ENCODE measurements around the gene KRTAP1-3.

- TF ChIP-seq, protein P1, sequence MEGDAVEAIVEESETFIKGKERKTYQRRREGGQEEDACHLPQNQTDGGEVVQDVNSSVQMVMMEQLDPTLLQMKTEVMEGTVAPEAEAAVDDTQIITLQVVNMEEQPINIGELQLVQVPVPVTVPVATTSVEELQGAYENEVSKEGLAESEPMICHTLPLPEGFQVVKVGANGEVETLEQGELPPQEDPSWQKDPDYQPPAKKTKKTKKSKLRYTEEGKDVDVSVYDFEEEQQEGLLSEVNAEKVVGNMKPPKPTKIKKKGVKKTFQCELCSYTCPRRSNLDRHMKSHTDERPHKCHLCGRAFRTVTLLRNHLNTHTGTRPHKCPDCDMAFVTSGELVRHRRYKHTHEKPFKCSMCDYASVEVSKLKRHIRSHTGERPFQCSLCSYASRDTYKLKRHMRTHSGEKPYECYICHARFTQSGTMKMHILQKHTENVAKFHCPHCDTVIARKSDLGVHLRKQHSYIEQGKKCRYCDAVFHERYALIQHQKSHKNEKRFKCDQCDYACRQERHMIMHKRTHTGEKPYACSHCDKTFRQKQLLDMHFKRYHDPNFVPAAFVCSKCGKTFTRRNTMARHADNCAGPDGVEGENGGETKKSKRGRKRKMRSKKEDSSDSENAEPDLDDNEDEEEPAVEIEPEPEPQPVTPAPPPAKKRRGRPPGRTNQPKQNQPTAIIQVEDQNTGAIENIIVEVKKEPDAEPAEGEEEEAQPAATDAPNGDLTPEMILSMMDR (conservative IDR thresholded peaks at IDR 0.05 in 1 of 2, IDR thresholded peaks at IDR 0.05 in 1 of 2; ENCODE audit: extremely low read depth in 1 of 2, insufficient read depth in 1 of 2, low read depth in 1 of 2, low read length in 2 of 2): no peak
- no peak for TF ChIP-seq EZH2 (IDR thresholded peaks at IDR 0.05; ENCODE audit: borderline replicate concordance, low read length)
Observed at GRCh38 chr17:41004397-41004796, 30.3 kb downstream of the KRTAP1-3 start.

Measured in mammary epithelial cell (primary cell).